ENCODE results near the gene ADM2.

ADM2 gene

DNA sequence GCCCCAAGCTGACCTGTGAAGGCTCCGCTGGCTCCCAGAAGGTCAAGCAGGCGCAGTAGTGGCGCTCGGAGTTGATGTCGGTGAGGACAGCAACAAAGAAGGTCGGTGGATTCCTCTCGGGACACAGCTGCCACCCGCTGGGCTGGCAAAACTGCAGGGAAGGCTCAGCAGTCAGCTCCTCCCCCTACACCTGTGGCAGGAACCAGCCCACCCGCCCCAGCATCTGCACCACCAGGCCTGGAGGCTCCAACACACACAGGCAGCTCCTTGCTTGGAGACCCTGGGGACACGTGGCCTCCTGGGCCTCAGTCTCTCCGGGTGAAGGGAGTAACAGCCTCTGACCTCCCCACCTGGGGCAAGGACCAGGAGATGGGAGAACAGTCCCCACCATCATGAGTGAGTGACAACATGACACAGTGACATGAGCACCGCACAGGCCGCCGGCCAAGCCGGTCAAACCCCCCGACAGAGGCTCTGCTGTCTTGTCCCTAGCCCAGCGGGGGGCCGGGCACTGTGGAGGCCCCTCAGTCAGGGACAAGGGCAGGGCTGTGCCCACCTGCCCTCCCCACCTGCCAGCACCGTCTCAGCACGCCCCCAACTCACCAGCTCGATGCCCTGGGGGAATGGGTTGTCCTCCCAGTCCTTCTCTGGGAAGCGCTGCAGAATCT, 13.4 kb upstream of the ADM2 start:
- DNase-seq, result no peak
- ATAC-seq, result no peak

DNA sequence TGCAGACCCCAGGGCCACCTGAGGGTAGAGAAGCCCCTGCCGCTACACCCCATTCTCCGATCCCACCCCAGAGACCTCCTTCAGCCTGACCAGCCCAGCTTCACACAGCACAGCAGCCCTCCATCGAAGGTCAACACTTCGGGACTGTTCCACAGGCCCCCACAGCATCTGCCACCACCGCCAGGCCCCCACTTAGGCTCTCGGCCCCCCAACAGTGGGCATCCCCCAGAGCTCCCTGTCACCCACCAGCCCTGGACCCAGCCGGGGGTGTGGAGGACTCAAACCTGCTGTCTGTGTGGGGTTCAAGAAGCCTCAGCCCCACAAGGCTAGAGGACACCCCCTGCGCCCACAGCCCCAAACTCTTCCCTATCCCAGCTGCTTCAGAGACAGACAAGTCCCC, 12.7 kb upstream of the ADM2 start:
- no peak for ATAC-seq
- DNase-seq, result no peak

DNA sequence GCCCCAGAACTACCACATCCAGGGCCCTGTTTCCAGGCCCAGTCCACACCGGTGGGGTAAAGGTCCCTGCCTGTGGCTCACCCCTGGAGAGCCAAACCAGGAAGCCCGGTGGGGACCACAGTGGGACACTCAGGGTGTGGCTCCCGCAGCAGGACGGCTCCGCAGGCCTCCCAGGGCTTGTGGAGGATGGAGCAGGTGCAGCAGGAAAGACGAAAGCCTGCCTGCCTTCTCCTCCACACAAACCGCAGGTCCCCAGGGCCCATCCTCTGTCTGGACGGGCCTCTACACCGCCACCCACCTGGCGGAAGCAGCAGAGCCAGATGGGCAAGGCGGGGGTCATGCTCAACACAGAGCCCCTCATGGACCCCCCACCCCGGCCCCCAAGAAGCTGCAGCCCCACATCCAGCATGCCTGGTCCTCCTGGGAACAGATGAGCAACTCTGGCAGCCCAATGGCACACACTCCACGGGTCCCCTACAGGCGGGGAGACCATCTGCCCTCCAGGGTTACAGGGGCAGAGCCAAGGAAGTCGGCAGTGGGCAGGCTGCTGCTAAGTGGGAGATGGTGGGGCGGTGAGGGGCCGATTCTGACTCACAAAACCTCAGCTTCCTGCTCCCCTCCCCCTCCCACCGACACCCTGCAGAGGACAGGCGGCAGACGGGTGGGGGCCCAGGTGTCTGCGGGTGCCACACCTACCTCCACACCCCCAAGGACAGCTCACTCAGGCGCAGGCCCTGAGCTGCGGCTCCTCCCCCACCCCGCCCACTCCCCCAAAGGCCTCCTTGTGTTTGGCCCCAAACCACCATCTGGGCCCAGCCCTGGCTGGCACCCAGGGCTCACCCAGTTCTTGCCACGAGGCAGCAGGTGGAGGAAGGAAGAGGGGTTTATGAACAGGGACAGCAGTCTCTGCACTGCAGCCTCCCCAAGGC, 11.7 kb upstream of the ADM2 start:
- peak; percentile 96 for DNase-seq
- ATAC-seq, result peak; percentile 87

DNA sequence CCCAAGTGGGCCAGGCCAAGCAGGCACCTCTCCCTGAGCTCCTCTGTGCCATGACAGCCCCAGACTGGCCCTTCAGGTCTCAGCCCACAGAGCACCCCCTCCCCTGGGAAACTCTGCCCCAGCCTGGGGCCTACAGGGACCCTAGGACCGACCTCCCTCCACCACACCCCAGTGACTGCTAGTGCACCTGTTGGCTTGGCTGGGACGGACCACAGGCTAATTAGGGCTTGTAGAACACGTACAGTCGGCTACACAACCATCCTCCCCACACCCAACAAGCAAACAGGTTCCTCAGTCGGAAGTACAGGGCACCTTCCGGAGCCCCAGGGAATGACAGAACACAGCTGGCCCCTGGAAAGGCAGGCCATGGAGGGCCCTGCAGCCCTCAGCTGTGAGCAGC, 10.9 kb upstream of the ADM2 start:
- DNase-seq (peak; percentile 25), ATAC-seq (no peak)

DNA sequence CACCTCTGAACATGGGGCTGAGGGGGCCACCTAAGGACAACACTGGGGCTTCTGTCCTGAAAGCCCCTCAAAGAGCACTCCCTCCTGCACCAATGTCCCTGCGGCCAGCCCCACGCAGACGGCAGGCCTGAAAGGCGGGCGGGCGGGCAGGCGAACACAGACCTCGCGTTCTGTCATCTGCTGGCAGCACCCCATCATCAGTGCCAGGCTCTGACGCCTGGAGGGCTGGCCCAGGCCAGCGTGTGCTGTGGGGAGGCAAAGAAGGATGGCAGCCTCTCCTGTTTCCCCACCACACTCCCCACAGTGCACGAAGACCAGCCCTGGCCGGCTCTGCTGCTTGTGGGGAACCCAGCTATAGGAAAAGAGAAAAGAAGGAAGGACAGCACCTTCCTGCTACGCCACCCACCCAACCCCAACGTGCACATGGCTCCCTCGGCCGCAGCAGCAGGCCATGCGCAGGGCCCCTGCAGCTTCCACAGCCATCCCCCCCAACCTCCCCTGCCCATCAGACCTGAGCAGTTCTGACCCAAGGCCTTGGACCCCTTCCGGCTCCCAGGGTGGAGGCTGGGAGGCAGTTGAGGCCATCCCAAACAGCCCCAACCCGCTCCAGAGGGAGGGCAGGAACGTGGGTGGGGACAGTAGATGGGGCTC, 10.0 kb upstream of the ADM2 start:
- DNase-seq (no peak), ATAC-seq (no peak)

DNA sequence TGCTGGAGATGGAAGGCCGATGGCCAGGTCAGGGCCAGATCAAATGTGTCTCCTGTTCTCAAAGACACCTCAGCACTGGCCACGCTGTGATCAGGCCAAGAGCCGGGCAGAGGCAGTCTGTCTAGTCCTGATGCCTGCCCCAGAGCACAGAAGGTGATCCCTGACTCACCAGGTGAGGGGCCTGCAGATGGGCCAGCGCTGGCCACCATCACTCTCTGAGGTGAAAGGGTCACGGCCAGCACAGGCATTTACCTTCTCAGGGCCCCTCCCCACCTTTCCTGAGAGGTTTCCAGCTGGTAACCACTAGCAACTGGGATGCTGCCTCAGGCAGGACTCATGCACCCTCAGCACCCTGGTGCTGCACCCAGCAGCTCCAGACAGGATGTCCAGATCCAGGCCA, 9.4 kb upstream of the ADM2 start:
- ATAC-seq (no peak), DNase-seq (no peak)

DNA sequence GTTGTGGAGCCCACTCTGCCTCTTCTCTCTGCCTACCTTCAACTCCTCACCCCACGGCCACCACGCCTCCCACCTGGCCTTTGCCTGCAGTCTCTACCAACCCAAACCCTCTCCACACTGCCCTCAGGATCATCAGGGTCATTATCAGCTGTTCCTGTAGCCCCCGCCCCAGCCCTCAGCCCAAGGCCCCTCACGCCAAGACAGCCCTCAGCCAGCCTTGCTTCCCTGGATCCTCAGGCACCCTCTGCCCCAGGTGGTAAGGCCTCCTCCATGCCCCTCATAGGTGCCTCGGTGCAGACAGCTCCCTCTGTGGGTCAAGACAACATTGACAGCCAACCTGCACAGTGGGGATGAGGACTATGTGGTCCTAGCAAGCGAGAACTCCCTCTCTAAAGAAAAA, 8.3 kb upstream of the ADM2 start:
- peak; percentile 62 for DNase-seq
- ATAC-seq, result peak; percentile 24

DNA sequence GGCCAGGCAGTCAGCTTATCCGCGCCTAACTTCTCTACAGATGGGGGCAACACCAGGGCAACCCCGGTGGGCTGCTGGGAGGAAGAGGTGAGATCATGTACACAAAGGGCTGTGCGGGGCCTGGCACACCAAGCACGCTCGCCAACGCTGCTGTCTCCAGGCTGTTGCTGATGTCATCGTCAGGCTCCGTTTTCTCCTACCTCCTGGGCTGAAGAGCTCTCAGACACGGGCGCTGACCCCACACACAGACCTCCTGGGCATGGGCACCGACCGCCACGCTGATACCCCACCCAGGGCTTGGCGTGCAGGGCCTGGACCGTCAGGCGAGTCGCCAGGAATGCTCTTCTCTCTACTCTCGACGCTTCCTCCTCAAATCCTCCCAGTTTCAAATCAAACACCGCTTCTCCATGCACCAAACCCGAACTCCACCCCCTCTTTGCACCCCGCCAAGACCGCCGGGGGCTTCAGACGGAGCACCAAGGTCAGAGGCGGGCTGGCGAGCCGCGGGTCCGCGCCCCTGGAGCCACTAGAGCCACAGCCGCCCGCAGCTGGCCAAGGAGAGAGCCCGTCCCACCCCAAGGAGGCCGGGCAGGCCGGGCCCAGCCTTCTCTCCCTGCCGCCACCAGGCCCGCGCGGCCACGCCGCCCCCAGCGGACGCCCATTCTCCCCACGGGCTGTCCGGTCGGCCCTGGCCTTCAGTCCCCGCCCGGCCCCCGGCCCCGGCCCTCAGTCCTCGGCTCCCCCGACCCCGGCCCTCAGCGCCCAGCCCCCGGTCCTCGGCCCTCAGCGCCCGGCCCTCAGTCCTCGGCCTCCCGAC, 7.3 kb upstream of the ADM2 start:
- ATAC-seq, result no peak

DNA sequence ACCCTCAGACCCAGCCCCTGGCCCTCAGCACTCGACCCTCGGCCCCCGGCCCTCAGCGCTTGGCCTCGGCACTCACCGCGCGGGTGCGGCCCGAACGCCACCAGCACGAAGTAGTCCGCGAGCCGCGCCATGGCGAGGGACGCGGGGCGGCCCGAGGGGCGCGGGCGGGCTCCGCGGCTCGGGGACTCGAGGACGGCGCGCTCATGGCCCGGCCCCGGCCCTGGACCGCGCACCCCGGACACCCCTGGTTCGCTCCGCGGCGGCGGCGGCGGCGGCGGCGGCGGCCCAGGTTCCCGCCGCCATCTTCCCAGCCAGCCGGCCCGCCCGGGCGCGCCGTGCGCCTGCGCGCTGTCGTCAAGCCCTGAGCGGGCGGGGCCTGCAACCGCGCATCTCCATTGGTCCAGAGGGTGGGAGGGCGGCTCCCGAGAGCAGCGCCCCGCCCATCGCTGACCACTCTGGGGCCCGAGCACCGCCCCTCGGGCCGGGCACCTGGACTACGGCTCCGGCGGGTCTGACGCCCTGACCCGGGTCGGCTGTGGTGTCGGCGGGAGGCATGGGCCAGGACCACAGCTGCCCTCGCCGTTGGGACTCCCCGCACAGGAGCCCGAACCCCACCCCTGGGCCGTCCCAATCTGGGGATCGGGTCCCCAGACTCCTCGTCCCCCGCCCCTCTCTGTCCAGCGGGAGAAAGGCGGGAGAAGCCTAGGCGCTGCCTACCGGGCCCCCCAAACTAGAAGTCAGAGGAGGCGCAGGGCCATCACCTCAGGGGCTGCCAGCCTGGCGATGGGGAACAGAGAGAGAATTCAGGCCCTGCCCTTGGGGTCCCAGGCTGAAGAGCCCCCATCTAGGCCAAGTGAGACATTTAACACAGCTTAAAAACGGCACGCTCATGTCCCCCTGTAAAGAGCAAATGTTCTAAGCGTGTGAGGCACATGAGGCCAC, 6.4 kb upstream of the ADM2 start, which contains the start of gene SBF1:
Gene SBF1, minus strand, starts transcription at position 326 of the 942 bp plus-strand sequence. Its CDS starts 195 bp downstream, at position 131.
- DNase-seq (peak; percentile 93), ATAC-seq (peak; percentile 75)

More for the DNA sequence above, 7.3 kb upstream of the ADM2 start:
- peak; percentile 62 for DNase-seq

DNA sequence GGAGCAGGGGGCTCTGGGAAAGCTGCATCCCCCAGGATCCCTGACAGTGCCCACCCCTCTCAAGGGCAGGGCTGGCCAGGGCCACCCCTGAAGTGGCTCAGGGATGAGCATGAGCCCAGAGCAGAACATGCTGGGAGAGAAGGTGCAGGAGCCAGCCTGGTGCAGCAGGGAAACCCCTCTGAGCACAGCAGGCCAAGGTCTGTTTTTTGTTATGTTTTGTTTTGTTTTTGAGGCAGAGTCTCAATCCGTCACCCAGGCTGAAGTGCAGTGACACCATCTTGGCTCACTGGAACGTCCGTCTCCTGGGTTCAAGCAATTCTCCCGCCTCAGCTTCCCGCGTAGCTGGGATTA, 5.7 kb upstream of the ADM2 start:
- DNase-seq (no peak), ATAC-seq (no peak)

DNA sequence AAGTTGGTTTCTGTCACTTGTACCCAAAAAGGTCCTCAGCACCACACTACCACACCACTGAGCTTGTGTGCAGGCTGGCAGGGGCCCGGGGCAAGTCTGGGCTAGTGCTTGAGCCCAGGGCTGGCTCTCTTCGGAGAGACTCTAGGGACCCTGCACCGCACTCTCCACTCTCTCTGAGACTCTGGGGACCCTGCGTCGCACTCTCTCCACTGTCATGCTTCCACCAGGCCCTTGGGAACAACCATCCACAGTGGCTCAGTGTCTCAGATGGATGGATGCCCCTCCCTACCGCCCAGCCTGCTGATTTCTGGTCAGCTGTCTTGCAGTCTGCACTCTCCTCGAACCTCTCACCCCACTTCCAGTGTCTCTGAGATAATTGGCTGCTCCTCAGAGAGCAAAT, 4.5 kb upstream of the ADM2 start:
- DNase-seq (no peak), ATAC-seq (no peak)

DNA sequence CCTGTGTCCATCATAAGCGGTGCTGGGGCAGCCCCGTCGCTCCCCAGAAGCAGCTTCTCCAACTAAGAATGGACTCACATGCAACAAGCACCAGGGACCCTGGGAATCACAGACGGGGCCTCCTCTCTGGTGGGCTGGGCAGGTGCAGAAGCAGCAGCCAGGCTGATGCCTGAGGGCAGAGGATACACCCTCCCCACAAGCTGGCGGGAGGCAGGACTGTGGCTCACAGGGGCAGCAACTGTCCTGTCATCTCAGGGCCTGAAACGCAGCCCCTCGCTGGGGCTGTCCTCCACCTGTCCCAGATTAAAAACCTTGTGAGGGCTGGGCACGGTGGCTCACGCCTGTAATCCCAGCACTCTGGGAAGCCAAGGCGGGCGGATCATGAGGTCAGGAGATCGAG, 3.4 kb upstream of the ADM2 start:
- DNase-seq (no peak), ATAC-seq (no peak)

DNA sequence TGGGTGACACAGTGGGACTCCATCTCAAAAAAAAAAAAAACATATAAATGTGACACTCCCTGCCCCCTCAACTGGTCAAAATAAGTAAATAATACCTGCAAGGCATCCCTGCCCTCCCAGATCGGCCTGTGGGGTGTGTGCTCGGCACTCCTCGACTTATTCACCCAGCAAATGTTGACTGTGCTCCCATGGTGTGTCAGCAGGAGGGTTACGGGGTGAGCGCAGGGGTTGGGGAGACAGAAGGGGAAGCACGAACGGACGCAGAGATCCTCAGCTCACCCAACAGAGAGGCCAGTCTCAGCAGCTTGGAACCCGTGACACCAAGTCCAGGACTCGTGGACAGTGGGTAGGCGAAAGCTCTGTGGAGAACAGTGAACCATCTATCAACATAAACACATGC, 1.6 kb upstream of the ADM2 start:
- DNase-seq, result no peak
- ATAC-seq, result no peak

DNA sequence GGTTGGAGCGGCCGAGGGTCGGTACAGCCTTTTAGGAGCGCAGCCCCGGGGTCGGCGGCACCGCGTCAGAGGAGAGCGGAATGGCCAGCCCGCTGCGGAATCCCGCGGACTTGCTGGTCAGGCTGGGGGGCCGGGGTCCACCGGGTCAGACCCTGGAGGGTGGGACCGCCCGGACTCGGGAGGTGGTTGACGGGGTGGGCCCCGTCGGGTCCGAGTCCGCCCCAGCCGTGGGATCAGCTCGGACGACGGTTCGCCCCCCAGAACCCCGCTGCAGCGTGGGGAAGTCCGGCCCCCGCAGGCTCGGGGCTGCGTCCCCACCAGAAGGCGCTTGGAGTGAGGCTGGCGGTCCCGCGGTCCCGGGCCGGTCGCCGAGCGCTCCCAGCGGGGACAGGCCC, 301 bp upstream of the ADM2 start:
- ATAC-seq (no peak), DNase-seq (no peak)

DNA sequence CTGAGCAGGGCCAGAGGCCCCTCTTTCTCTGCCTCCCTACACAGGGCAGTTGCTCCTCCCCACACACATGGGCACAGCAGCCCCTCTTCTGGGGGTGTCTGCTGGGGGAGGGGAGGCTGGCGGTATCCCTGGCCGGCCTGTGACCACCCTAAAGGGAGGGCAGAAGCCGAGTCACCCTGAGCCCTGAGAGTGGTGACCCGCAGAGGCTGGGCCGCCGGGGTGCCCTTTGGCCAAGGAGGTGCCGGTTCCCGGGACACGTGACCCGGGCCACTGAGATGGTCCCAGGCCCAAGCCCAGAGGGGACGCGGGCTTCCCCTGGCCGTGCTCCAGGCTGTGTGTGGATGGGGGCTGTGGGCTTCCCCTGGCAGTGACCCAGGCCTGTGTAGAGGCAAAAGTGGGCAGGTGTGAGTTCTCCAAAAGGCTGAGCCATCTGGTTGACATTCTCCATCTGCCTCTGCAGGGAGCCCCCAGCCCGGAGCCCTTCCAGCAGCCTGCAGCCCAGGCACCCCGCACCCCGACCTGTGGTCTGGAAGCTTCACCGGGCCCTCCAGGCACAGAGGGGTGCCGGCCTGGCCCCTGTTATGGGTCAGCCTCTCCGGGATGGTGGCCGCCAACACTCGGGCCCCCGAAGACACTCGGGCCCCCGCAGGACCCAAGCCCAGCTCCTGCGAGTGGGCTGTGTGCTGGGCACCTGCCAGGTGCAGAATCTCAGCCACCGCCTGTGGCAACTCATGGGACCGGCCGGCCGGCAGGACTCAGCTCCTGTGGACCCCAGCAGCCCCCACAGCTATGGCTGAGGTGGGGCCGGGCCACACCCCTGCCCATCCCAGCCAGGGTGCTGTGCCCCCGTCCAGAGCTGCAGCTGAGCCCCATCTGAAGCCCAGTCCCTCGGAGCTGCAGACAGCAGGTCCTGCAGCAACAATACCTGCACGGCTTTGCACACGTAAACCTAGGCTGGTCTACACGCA, 1.0 kb downstream of the ADM2 start:
- no peak for ATAC-seq

DNA sequence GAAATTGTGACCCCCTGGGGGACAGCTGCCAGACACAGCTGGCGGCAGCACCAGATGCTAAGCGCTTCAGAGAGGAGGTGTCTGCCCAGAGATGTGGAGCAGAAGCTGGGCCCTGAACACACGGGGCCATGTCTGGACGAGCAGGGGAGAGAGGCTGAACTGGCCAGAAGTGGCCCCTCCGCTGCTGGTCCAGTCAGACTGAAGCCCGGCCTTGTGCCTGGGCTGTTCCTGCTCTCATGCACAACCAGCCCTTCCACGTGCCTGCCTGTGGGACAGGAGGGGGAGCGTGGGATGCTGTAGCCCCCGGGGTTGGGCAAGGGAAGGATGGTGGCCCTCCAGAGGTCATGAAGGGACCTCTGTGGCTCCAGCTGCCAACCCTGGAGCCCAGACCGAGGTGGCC, 1.8 kb downstream of the ADM2 start:
- no peak for ATAC-seq
- no peak for DNase-seq

More for the DNA sequence above, 1.0 kb downstream of the ADM2 start:
- DNase-seq, result no peak

DNA sequence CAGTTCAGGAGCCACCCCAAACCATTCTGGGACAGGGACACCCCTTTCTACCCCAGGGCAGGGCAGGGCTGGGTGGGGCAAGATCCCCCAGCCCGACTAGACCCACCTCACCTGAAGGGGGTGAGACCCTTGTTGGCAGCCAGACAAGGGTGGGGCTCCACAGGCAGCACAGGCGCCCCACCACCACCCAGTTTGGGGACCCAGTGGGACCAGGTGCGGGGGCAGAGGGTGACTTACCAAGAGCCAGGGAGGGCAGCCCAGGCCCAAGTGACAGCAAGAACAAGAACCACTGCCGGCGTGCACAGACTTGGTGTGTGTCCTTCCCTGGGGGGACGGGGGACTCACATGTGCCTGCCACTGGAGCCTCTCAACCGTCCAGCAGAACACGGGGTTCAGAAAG, 2.2 kb downstream of the ADM2 start:
- ATAC-seq (no peak), DNase-seq (no peak)

DNA sequence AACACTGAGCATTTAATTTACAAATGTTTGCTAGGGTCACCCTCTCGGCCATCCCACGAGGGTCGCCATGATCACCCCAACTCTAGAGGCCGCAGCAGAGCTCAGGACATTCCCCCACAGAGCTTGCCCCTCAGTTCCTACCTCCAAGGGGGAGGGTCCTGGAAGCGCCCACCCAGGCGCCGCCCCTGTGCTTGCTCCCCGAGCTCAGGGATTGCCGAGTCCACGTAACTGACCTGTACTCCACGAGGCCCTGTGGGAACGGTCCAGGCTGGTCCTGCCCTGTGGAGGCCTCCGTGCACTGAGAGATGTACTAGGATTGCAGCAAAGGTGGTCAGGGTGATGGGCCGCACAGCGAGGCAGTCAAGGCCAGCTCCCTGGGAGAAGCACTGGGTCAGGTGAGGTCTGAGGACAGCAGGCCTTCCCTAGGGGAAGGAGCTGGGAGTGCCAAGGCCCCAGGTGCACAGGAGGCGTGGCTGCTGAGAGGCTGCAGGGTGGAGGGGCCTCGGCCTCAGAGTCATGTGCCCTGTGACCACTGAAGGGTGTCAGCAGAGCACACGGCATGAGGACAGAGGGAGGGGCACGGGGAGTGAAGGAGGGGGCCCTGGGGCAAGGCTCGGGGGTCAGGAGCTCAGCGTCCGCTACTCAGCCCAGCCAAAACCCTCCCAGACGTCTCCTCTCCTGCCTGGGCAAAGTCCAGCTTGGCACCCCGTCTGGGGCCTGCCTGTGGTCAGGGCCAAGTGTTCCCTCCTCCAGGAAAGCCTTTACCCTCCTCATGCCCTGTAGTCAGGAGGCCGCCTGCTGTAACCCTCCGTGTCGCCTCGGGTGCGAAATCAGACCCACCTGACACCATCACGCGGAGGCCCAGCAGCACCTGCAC, 2.9 kb downstream of the ADM2 start:
- DNase-seq, result no peak
- ATAC-seq, result no peak
